ENCODE measurements around the gene EPG5. TPM values are rescaled to one million over a fixed set of nuclear protein-coding genes. Genes with fewer than 3 reads are reported as not detected.
"Not testable (repeated sequence)": the region's sequence is repeated elsewhere in the genome, so short reads cannot be mapped to it uniquely, and the experiment has no call there.

The EPG5 gene
- total RNA-seq, 2 experiments from 2014 or later: 15.3 to 19.0 TPM

- Mint-ChIP-seq H3K4me1 (ENCODE audit: low read depth) (peaks cover 34% of the 10 kb centered on the region), H3K4me3 (no peak overlapping the region), H3K27ac (no peak overlapping the region), H3K27me3 (no peaks in the 10 kb centered on the region), H3K36me3 (ENCODE audit: low read depth) (peaks cover 26% of the 10 kb centered on the region), H3K9me3 (no peaks in the 10 kb centered on the region)
- ChIA-PET POLR2A (no interaction called here), CTCF (no interaction called here)
- no peak for TF ChIP-seq CTCF (IDR thresholded peaks at IDR 0.05)
- DNase-seq (no peak), ATAC-seq (no peak)
- intact Hi-C loops (cut with micrococcal nuclease): no loop called here
These were observed 28.3 kb upstream of the EPG5 start for GRCh38 chr18:45995461-45995860.

GRCh38 chr18:45993438-45993837, 26.3 kb upstream of the EPG5 start:
- POLR2A ChIA-PET: interaction anchor here (0.7 to 1.4 kb wide), 2 partner anchors 11 to 16 kb away, joined by 3 to 5 read pairs; no protein-coding TSS in a partner anchor
- intact Hi-C loops (cut with micrococcal nuclease): no loop called here
- DNase-seq (no peak), ATAC-seq (no peak)
- Mint-ChIP-seq H3K27me3 (no peaks in the 10 kb centered on the region), H3K9me3 (no peaks in the 10 kb centered on the region), H3K36me3 (ENCODE audit: low read depth) (peaks cover 21% of the 10 kb centered on the region), H3K27ac (no peak overlapping the region), H3K4me3 (no peak overlapping the region), H3K4me1 (ENCODE audit: low read depth) (peaks cover 22% of the 10 kb centered on the region)
- TF ChIP-seq CTCF (IDR thresholded peaks at IDR 0.05): no peak
- CTCF ChIA-PET: interaction anchor here (1.7 kb wide), 1 partner anchor 80 kb away, joined by 13 read pairs; no protein-coding TSS in a partner anchor

GRCh38 chr18:45992527-45992926, 25.4 kb upstream of the EPG5 start:
- Mint-ChIP-seq H3K4me1 (ENCODE audit: low read depth) (peaks cover 13% of the 10 kb centered on the region), H3K36me3 (ENCODE audit: low read depth) (peaks cover 22% of the 10 kb centered on the region)
- H3K9me3 Mint-ChIP-seq; H3K27ac Mint-ChIP-seq; POLR2A ChIA-PET; intact Hi-C loops (cut with micrococcal nuclease); H3K27me3 Mint-ChIP-seq; H3K4me3 Mint-ChIP-seq; DNase-seq; ATAC-seq: not testable (repeated sequence)
- CTCF ChIA-PET: interaction anchor here (0.8 to 1.2 kb wide), 2 partner anchors 78 to 81 kb away, joined by 3 to 4 read pairs; no protein-coding TSS in a partner anchor

- Mint-ChIP-seq H3K27me3 (no peaks in the 10 kb centered on the region), H3K27ac (no peak overlapping the region), H3K36me3 (ENCODE audit: low read depth) (peaks cover 20% of the 10 kb centered on the region), H3K9me3 (no peaks in the 10 kb centered on the region), H3K4me3 (no peak overlapping the region), H3K4me1 (ENCODE audit: low read depth) (peaks cover 7% of the 10 kb centered on the region)
- CTCF ChIA-PET: interaction anchor here (0.8 to 1.2 kb wide), 2 partner anchors 77 to 82 kb away, joined by 3 to 4 read pairs; no protein-coding TSS in a partner anchor
- no peak for DNase-seq
- intact Hi-C loops (cut with micrococcal nuclease): no loop called here
- POLR2A ChIA-PET: interaction anchor here (0.6 kb wide), 1 partner anchor 1088 kb away, joined by 3 read pairs; no protein-coding TSS in a partner anchor
- no peak for TF ChIP-seq CTCF (IDR thresholded peaks at IDR 0.05)
- ATAC-seq: no peak
These were observed 24.7 kb upstream of the EPG5 start for GRCh38 chr18:45991788-45992187.

GRCh38 chr18:45984546-45985235, 17.6 kb upstream of the EPG5 start:
- intact Hi-C loops (cut with micrococcal nuclease): no loop called here
- peaks cover 4% of the 10 kb centered on the region for H3K4me1 Mint-ChIP-seq (ENCODE audit: low read depth)
- no peak overlapping the region for H3K4me3 Mint-ChIP-seq
- CTCF ChIA-PET: interaction anchor here (3.6 kb wide), 1 partner anchor 10 kb away, joined by 17 read pairs; no protein-coding TSS in a partner anchor
- POLR2A ChIA-PET: no interaction called here
- DNase-seq (no peak), ATAC-seq (no peak)
- no peak for TF ChIP-seq CTCF (IDR thresholded peaks at IDR 0.05)
- H3K9me3 Mint-ChIP-seq: no peaks in the 10 kb centered on the region
- H3K27ac Mint-ChIP-seq: no peak overlapping the region
- H3K36me3 Mint-ChIP-seq (ENCODE audit: low read depth): peaks cover 11% of the 10 kb centered on the region
- H3K27me3 Mint-ChIP-seq: no peaks in the 10 kb centered on the region

Measured in activated CD8-positive, alpha-beta T cell treated with anti-CD3 and anti-CD28 coated beads for 36 hours (primary cell).